Gastroesophageal sphincter (tissue), 3 donors: ENCODE measurements around the gene OPA1.

Experiments
- CTCF ChIP-seq, 4 experiments: fragments of 200-600 bp in 2 of 4; fragments of 450-650 bp in 2 of 4; sonication (generic) in 1 of 4; IDR thresholded peaks; one replicate each; pipeline ENCODE4 v1.5.1; 2017 to 2019; ENCODE audit warnings: antibody characterized with exemption in 4 of 4, mild to moderate bottlenecking in 2 of 4, moderate library complexity in 2 of 4
- POLR2A ChIP-seq, 2 donors: fragments of 450-650 bp; IDR thresholded peaks; one replicate each; pipeline ENCODE4 v1.6.1; 2017; ENCODE audit warnings: antibody characterized with exemption in 2 of 2, mild to moderate bottlenecking in 2 of 2, moderate library complexity in 1 of 2
- POLR2AphosphoS5 ChIP-seq: sonication (generic); formaldehyde crosslinking; IDR thresholded peaks from one replicate; pipeline ENCODE4 v1.6.1; 2017; ENCODE audit warnings: antibody characterized with exemption

GRCh38 chr3:193556841-193557240 is 36.2 kb upstream of the OPA1 start:
- TF ChIP-seq POLR2AphosphoS5 (no peak), CTCF (IDR thresholded peaks at IDR 0.05) (no peak), POLR2A (IDR thresholded peaks at IDR 0.05) (no peak)
